Measurements from ENCODE around the gene ROM1. TPM values are rescaled to one million over a fixed set of nuclear protein-coding genes. Genes with fewer than 3 reads are reported as not detected.

Gene ROM1
- total and polyA plus RNA-seq, 2 donors (not counting 3 experiments of a cell fraction or from before 2014, with no cell fraction given) = 5.3 to 8.8 TPM

GRCh38 chr11:62611705-62612365 is 1.2 kb upstream of the ROM1 start:
- ChIA-PET POLR2A (interaction anchor here (0.6 to 2.0 kb wide), 6 partner anchors 10 to 229 kb away, joined by 3 to 9 read pairs (median 4); partner anchors contain the start of genes B3GAT3, C11orf98, CSKMT and EEF1G), CTCF (interaction anchor here (0.6 to 5.7 kb wide), 19 partner anchors 8 to 639 kb away, joined by 3 to 48 read pairs (median 5); partner anchors contain the start of genes B3GAT3, C11orf98, CSKMT and EEF1G)
- dilution Hi-C loops (cut with MboI; ENCODE audit: extremely low pct_ligation_motif_present, low sequenced_read_pairs) = no loop called here
- peak; percentile 77 for FAIRE-seq
- Histone ChIP-seq H3K9me1 (replicated peaks; ENCODE audit: control insufficient read depth, extremely low read depth, insufficient read depth, low read length) (no peaks in the 10 kb centered on the region), H3K4me2 (ENCODE audit: insufficient read depth, low read length) (peak overlapping the region; percentile 87), H3K4me3 (replicated peaks in 1 of 3; ENCODE audit: insufficient read depth in 1 of 3, low read depth in 1 of 3, low read length in 3 of 3) (peak overlapping the region; percentile 61 to 74 (median 67)), H3K36me3 (ENCODE audit: control insufficient read depth in 2 of 2, extremely low read depth in 1 of 2, insufficient read depth in 2 of 2, low read length in 2 of 2) (peaks cover 0 to 11% of the 10 kb centered on the region in 2 experiments), H4K20me1 (replicated peaks; ENCODE audit: control insufficient read depth, extremely low read depth, insufficient read depth, low read length) (no peaks in the 10 kb centered on the region), H3K9ac (replicated peaks; ENCODE audit: extremely low read depth, insufficient read depth, low read length) (peak overlapping the region; percentile 57), H3K27me3 (ENCODE audit: control insufficient read depth in 2 of 2, insufficient read depth in 2 of 2, low read length in 2 of 2) (no peaks in the 10 kb centered on the region), H3K79me2 (ENCODE audit: control insufficient read depth, insufficient read depth, low read length) (peaks cover 14% of the 10 kb centered on the region), H3K27ac (ENCODE audit: insufficient read depth, low read depth, low read length) (peak overlapping the region; percentile 30), H2AFZ (ENCODE audit: low read depth, low read length) (peak overlapping the region; percentile 51), H3K4me1 (ENCODE audit: control insufficient read depth, extremely low read depth, insufficient read depth, low read length) (peaks cover 22% of the 10 kb centered on the region), H3K9me3 (replicated peaks; ENCODE audit: control insufficient read depth, insufficient read depth, low read length) (no peaks in the 10 kb centered on the region)
- peak; percentile 66 for DNase-seq (ENCODE audit: low read depth, low spot score)
- BruUV-seq (replicated peaks) = TSS peak; percentile 39
- intact Hi-C loops (cut with micrococcal nuclease) = loop anchor here (1.0 to 5.0 kb wide), 7 partner anchors 9 to 215 kb away; partner anchors contain the start of genes B3GAT3, C11orf98, CSKMT and EEF1G
- no peak for TF ChIP-seq GATA2 (IDR thresholded peaks at IDR 0.05; ENCODE audit: insufficient read depth, insufficient read length, low read depth, low read length)
- no peak for TF ChIP-seq JUN (IDR thresholded peaks at IDR 0.05; ENCODE audit: borderline replicate concordance, insufficient read depth, insufficient read length, low read depth)
- TF ChIP-seq POLR2A (IDR thresholded peaks at IDR 0.05; ENCODE audit: low read depth, low read length) = peak; percentile 44
- no peak for TF ChIP-seq FOS (IDR thresholded peaks at IDR 0.05; ENCODE audit: borderline replicate concordance, insufficient read depth, low read length)
- no peak for TF ChIP-seq MYC (IDR thresholded peaks at IDR 0.05; ENCODE audit: low read depth, low read length)
- no peak for TF ChIP-seq POLR2AphosphoS5 (IDR thresholded peaks at IDR 0.05; ENCODE audit: insufficient read depth, low read depth, low read length)
- TF ChIP-seq CTCF (IDR thresholded peaks at IDR 0.05; ENCODE audit: extremely low read depth in 1 of 2, insufficient read depth in 1 of 2, low read depth in 1 of 2, low read length in 2 of 2) = peak in 1 of 2 donors; percentile 0

All from endothelial cell of umbilical vein (primary cell).